ENCODE data around the gene DUSP9.
A peak's percentile ranks its signal among the peaks of the same experiment; 100 is the strongest.
"Not testable (repeated sequence)": the region's sequence is repeated elsewhere in the genome, so short reads cannot be mapped to it uniquely, and the experiment has no call there.

The DUSP9 gene

DNA sequence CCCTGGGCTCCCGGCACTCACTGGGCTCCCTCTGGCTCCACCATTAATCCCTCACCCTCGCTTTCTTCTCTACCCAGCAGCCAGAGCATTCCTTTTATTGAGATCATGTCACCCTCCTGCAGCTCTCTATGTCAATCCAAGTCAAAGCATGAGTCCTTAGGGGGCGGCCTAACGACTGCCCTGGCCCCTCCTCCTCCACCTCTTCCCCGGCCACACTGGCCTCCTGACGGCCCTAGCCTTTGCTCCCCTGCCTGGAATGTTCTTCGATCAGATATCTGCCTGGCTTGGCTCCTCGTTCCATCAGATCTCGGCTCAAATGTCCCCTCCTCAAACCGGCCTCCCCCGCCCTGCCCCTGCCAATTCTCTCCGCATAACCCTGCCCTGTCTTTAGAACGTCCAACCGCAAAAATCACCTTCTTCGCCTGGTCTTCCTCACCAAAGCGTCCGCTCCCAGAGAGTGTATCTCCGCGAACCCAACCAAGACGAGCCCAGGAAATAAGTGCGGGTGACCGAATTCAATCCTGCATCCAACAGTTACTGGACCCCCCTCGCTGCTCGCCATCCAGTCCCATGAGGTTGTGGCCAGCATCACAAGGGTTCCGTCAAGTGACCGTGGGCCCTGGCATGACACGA lies 27.3 kb downstream of the DUSP9 start:
- DNase-seq = no peak

DNA sequence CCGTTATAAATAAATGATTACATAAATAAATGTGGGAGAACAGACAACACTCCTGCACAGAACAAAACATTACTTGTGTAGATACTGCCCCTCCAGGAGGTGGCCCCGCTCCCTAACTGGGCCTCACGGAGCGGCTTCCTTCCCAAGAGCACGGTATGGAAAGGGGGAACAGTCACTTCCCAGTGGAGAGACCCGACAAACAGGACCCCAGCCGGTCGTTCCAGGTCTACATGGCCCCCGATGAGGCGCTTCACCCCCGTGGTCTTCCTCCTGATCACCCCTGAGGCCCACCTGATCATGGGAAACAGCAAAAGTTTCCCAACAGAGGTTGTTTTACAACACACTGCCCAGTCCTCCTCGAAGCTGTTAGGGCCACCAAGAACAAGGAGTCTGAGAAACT lies 34.2 kb downstream of the DUSP9 start:
- no peak for DNase-seq

DNA sequence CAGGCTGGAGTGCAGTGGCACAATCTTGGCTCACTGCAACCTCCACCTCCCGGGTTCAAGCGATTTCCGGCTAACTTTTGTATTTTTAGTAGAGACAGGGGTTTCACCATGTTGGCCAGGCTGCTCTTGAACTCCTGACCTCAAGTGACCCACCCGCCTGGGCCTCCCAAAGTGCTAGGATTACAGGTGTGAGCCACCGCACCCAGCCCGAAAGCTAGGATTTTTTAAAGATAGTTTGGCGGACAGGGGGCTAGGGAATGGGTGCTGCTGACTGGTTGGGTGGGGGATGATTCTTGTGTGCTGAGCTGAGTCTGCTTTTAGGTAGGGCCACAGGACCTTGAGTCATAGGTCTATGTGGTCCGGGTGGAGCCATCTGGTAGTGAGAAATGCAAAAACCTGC lies 36.5 kb downstream of the DUSP9 start:
- not testable (repeated sequence) for DNase-seq

DNA sequence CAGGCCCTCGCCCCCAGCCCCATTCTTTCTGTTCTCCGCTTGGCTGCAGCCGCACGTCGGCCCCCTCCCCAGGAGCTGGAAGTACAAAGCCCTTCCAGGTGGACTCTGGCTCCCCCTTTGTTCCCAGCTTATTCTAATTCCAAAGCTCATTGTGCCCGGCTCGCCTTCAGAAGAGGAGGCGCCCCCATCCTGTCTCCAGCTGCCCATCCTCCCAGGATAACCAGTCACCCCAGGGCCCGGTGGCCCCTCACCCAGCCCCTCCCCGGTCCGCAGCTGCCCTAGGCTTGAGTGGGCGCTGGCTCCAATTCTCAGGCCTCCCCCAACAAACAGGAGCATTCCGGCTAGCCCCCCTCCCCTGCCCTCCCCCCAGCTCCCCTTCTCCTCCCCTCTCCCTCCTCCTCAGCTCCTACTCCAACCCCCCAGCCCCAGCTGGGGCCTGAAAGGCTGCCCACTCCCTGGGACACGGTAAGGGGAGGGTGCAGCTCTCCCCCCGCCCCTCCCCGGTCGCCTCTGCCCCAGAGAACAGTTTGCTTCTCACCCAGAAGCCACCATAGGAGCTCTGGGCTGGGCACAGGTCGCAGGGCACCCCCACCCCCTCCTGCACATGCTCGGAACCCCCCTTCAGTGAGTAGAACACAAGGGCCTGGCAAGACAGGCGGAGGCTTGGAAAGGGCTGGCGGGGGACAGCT lies 37.6 kb downstream of the DUSP9 start:
- peak; percentile 19 for DNase-seq

DNA sequence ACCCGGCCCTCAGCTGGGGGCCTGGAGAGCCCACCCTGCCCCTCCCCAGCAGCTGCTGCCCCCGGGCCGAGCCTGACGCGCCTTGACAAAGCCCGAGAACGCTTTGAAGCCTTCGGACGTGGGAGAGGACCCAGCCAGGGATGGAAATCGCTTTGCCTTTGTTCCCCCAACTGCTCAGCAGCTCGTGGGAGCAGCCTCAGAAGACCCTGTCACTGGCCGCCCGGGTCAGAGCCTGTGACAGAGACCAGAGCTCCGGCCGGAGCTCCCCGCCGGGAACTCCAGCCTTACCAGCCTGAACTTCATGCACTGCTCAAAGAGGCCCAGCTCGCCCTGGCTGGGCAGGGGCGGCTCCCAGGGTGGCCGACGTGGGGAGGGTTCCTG lies 38.1 kb downstream of the DUSP9 start:
- DNase-seq = no peak

DNA sequence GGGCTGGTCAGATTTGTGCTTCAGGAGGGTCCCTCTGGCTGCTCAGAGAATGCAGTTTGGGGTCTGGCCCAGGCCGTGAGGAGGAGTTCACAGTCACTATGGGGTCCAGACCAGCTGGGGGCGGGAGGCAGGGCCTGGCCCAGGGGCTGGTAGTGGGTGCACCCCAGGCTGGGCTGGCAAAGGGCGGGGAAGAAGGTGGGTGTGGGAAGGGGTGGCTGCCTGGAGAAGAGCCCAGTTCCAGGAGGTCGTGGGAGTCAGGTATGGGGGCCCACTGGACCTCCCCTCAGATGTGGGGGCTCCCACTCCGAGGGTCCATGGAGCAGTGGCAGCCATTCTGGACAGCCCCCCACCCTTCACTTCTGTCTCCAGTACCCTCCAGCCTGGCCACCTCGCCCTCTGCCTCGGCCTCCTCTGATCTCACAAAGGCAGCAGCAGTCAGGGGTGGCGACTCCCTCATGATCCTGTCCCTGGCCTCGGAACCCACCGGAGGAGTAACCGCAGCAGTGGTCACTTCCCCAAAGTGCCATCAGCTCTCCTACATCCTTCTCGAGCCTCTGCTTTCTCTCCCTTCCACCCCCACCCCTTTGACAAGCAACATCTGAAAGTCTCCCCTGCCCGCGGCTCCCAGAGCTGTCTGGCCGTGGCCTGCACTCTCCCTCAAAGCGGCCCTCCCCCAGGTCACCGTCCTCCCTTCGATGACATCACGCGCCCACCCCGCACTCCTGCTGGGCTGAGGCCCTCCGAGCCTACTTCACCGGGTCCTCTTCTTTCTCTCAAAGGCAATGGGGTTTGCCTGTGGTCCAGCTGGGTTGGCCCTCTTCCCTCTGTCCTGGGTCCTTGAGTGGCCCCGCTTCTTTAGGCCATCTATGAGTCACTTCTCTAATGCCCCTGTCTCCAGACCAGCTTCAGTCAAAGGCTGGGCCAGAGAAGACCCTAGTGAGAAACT lies 39.0 kb downstream of the DUSP9 start:
- DNase-seq = no peak

DNA sequence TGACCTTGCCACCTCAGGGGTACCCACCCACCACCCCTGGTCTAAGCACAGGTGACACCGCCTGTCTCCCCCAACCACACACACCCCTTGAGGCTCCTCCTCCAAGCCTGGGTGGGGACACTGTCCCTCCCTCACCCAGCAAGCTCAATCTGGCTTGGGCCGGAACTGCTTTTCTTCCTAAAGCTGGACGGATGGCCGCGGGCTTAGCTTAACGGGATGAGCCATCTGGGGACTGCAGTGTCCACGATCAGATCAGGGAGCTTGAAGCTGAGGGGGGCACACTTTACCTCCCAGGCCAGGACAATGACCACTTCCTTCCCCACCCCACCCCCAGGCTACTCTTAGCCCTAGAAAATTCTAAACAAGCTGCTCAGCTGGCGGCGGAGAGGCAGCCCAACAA lies 39.7 kb downstream of the DUSP9 start:
- DNase-seq = no peak

DNA sequence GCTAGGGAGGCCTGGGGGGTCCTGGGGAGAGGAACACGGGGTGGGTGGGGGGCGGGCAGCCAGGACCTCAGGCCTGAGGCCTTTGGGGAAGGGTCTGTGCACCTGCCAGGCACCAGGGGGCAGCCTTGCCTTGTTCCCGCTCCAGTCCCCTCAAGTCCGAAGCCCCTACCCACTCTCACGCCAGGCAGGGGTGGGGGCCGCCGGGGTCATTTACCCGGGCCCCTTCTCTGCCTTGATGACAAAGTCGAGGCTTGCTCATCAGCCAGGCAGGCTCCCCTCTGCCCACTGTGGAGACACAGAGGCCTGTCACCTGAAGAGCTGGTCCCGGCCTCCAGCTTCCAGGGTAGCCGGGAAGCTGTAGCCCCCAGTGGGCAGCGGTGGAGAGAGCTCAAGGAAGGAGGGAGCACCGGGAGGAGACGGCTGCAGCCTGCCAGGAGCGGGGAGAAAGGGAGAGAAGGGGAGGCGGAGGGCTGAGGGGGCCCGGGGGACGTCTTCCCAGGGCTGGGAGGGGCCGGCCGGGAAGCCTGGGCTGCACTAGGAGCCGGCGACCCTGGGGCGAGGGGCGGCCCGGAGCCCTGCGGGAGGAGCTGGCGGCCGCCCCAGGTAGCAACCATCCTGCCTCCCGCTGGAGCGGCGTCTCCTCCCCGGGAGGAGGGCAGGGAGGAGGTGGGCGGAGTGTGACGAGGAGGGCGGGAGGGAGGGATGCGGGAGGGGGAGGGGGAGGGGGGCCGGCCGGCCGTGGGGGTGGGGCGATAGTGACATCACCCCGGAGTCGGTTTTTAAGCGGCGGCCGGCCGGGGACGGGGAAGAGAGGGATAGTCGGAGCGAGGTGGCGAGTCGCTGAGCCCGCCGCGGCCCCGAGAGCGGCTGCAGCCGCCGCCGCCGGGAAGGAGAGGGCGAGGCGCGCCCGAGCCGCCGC lies 40.4 kb downstream of the DUSP9 start, which contains the start of gene SLC6A8:
TSS of gene SLC6A8 (plus strand) at position 806 of the 919 bp plus-strand sequence. CDS start 649 bp downstream, outside the sequence.
- peak; percentile 66 for DNase-seq

DNA sequence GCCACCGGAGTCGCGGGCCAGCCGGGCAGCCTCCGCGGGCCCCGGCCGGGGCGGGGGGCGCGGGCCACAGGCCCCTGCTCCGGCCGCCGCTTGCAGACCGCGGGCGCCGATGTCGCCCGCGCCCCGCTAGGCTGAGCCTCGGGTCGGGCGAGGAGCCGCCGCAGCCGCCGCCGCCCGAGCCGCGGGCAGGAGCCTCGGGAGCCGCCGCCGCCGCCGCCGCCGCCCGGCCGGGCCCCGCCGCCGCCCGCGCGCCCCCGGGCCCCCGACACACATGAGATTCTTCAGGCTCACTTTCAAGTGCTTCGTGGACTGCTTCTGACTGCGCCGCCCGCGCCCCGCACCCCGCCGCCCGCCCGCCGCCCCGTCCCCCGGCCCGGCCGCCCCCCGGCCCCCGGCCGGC lies 41.1 kb downstream of the DUSP9 start:
- no peak for DNase-seq

DNA sequence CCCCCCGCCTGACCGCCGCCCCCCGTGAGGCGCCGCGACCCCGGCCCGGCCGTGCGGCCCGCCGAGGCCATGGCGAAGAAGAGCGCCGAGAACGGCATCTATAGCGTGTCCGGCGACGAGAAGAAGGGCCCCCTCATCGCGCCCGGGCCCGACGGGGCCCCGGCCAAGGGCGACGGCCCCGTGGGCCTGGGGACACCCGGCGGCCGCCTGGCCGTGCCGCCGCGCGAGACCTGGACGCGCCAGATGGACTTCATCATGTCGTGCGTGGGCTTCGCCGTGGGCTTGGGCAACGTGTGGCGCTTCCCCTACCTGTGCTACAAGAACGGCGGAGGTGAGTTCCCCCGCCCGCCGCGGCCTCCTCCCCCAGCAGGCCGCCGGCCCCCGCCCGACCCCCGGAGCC lies 41.5 kb downstream of the DUSP9 start:
- DNase-seq = no peak

DNA sequence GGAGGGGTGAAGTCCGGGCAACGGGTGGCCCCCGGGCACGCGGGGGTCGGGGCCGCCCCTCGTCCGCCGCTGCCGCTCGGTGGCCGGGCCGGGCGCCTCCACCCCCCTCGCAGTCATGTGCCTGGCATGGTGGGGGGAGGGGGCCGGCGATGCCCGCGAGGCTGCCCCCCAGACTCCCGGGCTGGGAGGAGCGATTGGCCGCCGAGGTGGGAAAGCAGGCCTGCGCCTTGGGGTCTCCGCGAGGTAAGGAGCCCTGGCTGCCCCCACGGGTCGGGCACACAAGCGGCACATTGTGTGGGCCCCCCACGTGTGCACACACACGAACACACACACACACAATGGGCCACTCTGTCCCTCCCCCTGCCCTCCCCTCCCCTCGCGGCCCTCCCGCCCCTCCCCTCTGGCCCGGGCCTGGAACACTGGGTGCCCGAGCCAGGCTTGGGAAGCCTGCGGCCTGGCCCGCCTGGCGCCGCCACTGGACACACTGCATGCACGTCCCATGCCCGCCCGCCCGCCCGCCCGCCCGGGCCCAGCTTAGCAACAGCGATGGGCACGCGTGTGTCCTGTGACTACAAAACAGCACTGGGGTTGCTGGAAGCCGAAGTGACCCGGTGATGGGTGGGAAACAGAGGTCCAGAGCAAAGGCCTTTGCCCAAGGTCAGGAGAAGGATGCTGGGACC lies 42.0 kb downstream of the DUSP9 start:
- DNase-seq = no peak

DNA sequence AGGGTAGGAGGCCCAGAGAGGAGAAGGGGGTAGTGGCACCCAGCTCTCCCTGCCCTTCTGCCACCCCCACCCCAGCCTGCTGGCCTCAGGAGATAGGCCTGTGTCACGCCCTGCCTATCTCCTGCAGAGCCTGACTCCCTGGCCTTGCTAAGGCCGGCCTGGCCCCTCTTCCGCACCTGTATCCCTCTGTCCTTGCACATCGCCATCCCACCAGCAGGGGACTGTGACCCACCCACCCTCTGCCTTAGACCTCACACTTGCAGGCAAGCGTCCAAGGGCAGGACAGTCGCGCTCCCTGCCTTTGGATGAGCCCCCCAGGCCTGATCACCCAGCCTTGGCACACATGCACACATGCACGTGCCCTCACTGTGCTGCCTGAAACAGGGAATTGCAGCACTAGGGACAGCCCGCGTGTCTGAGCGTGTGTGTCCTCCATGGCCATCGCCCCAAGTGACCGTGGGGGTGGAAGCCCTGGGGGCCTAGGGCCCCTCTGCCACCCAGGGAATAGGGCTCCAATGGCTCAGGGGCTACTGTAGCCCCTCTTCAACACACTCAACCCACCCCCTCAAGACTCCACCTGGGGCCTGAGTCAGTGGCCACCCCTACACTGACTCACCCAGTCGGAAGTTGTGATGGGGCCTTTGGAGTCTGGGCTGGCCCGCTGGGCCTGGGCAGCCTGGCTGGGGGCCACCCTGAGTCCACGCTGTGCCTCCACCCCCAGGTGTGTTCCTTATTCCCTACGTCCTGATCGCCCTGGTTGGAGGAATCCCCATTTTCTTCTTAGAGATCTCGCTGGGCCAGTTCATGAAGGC lies 42.9 kb downstream of the DUSP9 start:
- no peak for DNase-seq

DNA sequence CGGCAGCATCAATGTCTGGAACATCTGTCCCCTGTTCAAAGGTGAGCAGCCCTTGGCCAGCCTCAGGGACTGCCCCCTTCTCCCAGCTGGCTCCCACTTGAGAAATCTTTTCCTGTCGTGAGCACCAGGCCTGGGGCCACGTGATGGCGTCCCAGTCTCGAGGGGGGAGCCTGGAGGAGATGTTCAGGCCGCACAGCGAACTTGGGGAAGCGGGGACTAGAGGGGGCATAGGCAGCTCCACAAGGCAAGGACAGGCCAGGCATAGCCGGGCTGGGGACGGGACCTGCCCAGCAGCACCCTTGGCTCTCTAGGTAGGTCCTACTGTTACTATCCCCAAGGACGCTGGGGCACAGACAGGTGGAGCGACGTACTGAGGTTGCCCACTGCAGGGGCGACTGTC lies 43.5 kb downstream of the DUSP9 start:
- DNase-seq = no peak

DNA sequence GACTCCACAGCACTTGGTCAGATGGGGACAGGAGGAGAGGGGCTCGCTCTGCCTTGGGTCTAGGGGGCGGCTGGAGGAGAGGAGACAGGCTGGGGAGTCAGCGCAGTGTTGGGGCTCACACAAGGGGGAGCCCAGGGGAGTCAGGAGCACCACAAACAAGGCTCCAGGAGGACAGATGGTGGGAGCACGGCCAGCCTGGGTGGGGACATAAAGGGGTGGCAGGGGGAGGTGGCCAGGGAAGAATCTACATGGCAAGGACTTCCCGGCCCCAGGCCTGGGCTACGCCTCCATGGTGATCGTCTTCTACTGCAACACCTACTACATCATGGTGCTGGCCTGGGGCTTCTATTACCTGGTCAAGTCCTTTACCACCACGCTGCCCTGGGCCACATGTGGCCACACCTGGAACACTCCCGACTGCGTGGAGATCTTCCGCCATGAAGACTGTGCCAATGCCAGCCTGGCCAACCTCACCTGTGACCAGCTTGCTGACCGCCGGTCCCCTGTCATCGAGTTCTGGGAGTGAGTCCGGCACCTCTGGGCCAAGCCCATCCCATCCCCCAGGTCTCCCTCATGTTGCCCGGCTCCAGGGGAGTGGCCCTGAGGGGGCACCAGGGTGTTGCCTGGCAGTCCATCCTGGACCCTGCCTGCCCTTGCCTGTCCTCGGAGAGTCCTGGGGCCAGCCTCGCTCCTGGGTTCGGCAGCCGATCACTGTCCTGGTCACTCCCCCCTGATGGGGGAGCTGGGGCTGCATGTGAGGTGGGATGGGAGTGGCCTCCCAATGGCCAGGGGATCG lies 44.2 kb downstream of the DUSP9 start:
- DNase-seq = not testable (repeated sequence)

DNA sequence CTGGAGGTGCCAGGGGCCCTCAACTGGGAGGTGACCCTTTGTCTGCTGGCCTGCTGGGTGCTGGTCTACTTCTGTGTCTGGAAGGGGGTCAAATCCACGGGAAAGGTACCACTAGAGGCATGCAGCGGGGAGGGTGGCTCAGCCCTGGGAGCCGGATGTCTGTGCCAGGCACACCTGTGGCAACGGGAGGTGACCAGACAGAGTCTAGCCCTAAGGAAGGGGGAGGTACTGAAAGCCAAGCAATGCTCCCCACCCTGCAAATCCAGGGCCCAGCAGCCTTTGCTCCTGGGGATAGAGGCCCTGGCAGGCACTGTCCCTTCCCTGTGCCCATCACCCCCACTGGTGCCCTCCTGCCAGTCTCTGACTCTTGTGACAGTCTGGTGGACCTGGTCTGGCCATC lies 45.0 kb downstream of the DUSP9 start:
- DNase-seq = no peak

DNA sequence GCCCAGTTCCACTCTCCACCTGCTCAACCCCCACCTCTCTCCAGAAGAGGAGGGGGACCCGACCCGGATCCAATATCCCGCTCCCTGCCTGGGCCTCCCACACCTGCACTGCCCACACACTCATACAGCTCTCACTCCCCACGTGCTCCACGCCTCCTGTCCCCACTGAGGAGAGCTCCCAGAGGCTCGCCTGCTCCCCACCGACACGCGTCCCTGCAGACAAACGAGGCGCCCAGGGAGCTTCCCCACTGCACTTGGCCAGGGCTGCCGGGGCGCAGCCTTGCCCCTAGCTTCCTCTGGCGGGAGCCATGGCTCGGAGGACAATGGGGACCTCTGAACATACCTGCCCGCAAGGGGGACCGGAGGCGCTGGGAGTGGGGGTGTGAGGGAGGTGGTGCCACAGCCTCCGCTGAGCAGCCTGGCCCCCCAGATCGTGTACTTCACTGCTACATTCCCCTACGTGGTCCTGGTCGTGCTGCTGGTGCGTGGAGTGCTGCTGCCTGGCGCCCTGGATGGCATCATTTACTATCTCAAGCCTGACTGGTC lies 45.7 kb downstream of the DUSP9 start:
- no peak for DNase-seq

DNA sequence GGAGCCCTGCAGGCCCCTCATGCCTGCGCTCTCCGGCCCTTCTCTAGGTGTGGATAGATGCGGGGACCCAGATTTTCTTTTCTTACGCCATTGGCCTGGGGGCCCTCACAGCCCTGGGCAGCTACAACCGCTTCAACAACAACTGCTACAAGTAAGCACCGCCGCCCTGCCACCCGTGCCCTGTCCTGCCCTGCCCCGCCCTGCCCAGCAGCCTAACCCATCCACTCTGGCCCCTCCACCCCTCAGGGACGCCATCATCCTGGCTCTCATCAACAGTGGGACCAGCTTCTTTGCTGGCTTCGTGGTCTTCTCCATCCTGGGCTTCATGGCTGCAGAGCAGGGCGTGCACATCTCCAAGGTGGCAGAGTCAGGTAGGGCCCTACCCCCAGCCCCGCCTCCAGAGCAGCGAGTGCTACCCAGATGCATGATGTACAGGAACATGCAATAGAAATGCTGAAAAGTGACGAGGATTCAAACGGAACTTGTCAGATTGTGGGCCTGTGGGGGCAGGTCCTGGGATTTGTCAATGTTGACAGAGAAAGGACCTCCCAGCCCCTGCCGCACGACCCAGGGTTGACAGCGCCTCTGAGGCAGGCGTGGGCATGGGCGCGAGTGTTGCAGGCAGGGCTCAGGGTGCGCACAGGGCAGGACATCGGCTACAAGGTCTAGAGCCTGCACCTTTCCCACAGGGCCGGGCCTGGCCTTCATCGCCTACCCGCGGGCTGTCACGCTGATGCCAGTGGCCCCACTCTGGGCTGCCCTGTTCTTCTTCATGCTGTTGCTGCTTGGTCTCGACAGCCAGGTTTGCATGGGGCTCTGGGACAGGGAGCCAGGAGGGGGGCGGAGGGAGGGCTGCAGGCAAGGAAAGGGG lies 46.4 kb downstream of the DUSP9 start:
- DNase-seq = no peak

DNA sequence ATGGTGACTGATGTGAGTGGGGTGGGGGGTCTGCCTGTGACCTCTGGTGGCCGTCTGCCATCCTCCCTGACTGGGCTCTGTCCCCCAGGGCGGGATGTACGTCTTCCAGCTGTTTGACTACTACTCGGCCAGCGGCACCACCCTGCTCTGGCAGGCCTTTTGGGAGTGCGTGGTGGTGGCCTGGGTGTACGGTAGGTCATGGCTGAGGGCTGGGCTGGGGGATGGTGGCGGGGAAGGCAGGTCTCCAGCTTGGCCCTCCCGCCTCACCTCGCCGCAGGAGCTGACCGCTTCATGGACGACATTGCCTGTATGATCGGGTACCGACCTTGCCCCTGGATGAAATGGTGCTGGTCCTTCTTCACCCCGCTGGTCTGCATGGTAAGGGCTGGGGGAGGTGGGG lies 47.3 kb downstream of the DUSP9 start:
- DNase-seq = not testable (repeated sequence)

Measured in NCI-H146 (cell line).